Thyroid gland (tissue), 4 donors: ENCODE results near the gene LYRM1.

ENCODE experiments used
- CTCF ChIP-seq, 6 experiments: fragments of 200-600 bp in 3 of 6; fragments of 450-650 bp in 3 of 6; sonication (generic) in 3 of 6; IDR thresholded peaks; one replicate each; pipeline ENCODE4 v1.5.1; 2016 to 2019; ENCODE audit warnings: antibody characterized with exemption in 6 of 6, mild to moderate bottlenecking in 2 of 6, inconsistent platforms in 1 of 6, moderate library complexity in 1 of 6
- POLR2A ChIP-seq, 2 donors: fragments of 450-650 bp; IDR thresholded peaks; one replicate each; pipeline ENCODE4 v1.6.1; 2017; ENCODE audit warnings: antibody characterized with exemption in 2 of 2, mild to moderate bottlenecking in 2 of 2, moderate library complexity in 1 of 2

- no peak for TF ChIP-seq POLR2A (IDR thresholded peaks at IDR 0.05)
- TF ChIP-seq CTCF (IDR thresholded peaks at IDR 0.05), result no peak
Measured at GRCh38 chr16:20930365-20930690, 29.8 kb downstream of the LYRM1 start.
